Measurements from ENCODE around the gene ARID4A.
"Not testable (repeated sequence)": the region's sequence is repeated elsewhere in the genome, so short reads cannot be mapped to it uniquely, and the experiment has no call there.

The ARID4A gene

GRCh38 chr14:58362272-58362671 is 63.9 kb downstream of the ARID4A start:
- not testable (repeated sequence) for DNase-seq (ENCODE audit: low read depth in 2 of 2, low spot score in 1 of 2)

DNA sequence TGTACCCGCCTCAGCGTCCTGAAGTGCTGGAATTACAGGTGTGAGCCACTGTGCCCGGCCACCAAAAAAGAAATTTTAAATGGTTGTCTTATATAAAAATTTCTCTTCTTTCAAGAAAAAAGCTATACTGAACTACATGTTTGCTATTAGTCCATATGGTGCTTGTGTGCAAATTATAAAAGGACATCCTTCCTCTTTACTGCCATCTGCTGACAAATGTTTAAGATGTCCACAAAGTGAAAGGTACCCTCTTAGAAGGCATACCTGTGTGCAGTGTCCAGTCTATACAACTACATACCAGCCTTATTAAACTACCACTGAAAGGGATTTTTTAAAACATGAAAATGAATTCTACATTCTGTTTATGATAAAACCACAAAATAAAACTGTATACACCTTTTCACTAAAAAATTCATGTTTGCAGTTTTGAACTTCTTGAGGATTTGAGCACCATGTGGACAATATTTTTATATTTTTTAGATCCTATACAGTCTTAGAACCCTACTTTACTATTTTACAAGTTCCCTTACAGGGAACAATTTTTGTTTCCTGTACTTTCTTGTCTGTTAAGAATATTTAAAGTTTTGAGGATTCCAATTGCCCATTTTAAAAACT is 64.5 kb downstream of the ARID4A start:
- DNase-seq (ENCODE audit: low read depth in 2 of 2, low spot score in 1 of 2) = no peak

GRCh38 chr14:58364316-58364715 is 66.0 kb downstream of the ARID4A start:
- DNase-seq (ENCODE audit: low read depth in 2 of 2, low spot score in 1 of 2) = no peak

- no peak for DNase-seq (ENCODE audit: low read depth in 2 of 2, low spot score in 1 of 2)
Observed at GRCh38 chr14:58367296-58367695, 68.9 kb downstream of the ARID4A start.

DNA sequence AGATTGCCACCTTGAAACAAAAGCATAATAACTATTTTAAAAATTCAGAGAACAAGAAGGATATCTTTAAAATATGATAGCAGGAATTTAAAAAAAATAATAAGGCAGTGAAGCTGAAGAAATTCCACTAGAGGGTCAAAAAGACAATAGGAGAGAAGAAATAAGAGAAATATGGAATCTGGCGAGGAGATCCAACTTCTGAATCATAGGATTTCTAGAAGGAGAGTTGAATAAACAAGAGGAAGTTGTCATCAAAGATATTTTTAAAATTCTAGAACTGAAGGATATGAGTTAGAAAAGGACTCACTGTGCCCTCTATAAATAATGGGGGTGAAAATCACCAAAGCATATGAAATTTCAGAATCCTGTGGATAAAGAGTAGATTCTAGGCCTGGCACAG is 70.6 kb downstream of the ARID4A start:
- DNase-seq (ENCODE audit: low read depth in 2 of 2, low spot score in 1 of 2) = no peak

DNA sequence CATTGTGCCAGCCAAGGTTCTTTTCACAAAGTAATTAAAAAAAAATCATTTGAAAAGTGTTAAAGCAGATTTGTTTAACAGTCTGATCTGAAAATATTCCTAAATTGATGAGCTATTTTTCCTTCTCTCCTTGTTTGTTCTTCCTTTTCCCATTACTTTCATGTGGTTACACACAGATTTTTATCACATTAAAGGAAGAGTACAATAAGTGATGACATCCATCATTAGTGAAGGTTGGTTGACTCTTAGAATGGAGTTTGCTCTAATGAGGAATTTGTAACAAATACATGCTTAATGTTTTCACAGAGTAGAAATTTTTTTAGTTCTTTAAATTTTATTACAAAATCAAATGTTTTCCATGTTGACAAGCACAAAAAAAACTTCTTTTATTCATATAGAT is 78.4 kb downstream of the ARID4A start:
- DNase-seq (ENCODE audit: low read depth in 2 of 2, low spot score in 1 of 2) = no peak

GRCh38 chr14:58390830-58391229 is 92.5 kb downstream of the ARID4A start:
- DNase-seq (ENCODE audit: low read depth in 2 of 2, low spot score in 1 of 2) = no peak

- DNase-seq (ENCODE audit: low read depth in 2 of 2, low spot score in 1 of 2) = no peak
Observed at GRCh38 chr14:58395562-58395811, 97.1 kb downstream of the ARID4A start.

- peak; percentile 21 to 52 for DNase-seq (ENCODE audit: low read depth in 2 of 2, low spot score in 1 of 2)
Observed at GRCh38 chr14:58395812-58396788, 97.7 kb downstream of the ARID4A start, which contains the start of gene TOMM20L. TOMM20L (plus strand) TSS chr14:58395930; CDS start chr14:58395958, 28 bp downstream.

DNA sequence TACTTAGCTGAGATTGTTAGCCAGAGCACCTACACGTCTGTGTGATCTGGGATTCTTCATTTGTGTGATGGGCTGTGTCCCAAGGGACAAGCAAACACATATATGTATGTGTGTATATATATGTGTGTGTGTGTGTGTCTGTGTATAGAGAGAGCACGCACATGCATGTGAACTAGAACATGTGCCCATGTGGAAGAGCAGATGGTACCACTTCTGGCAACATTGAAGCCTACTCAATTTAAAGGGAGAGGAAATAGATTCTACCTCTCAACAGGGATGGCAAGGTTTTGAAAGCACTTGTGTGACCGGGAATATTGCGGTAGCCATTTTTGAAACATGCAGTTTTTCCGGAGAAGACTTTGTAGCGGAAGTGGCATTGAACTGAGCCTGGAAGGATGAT is 98.8 kb downstream of the ARID4A start:
- DNase-seq (ENCODE audit: low read depth in 2 of 2, low spot score in 1 of 2) = no peak

DNA sequence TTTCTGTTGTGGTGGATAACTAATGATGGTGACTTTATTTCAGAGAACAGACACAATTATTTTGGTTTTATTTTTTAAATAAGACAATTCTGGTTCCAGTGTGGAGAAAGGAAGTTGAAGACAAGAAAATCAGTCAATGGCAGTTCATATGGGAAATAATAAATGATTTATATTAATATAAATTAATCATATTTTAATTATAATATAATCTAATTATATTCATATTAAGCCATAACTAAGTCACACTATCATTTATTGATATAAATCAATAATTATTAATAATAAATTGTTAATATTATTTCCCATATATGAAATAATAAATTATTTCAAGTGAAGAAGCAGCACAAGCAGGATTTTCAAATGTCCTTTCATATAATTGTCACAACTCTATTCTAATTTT is 100.1 kb downstream of the ARID4A start:
- no peak for DNase-seq (ENCODE audit: low read depth in 2 of 2, low spot score in 1 of 2)

DNA sequence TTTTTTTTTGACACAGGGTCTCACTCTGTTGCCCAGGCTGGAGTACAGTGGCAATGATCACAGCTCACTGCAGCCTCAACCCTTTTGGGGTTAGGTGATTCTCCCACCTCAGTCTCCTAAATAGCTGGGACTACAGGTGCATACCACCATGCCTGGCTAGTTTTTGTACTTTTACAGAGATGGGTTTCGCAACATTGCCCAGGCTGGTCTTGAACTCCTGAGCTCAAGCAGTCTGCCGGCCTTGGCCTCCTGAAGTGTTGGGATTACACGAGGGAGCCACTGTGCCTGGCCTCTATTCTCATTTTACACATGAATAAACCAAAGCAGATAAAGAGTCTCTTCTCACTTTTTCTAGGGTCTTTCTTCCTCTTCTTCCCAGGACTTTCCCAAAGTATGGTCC is 100.5 kb downstream of the ARID4A start:
- DNase-seq (ENCODE audit: low read depth in 2 of 2, low spot score in 1 of 2) = no peak

GRCh38 chr14:58401587-58401986 is 103.2 kb downstream of the ARID4A start:
- no peak for DNase-seq (ENCODE audit: low read depth in 2 of 2, low spot score in 1 of 2)

GRCh38 chr14:58408681-58409215 is 110.4 kb downstream of the ARID4A start:
- DNase-seq (ENCODE audit: low read depth in 2 of 2, low spot score in 1 of 2) = no peak

DNA sequence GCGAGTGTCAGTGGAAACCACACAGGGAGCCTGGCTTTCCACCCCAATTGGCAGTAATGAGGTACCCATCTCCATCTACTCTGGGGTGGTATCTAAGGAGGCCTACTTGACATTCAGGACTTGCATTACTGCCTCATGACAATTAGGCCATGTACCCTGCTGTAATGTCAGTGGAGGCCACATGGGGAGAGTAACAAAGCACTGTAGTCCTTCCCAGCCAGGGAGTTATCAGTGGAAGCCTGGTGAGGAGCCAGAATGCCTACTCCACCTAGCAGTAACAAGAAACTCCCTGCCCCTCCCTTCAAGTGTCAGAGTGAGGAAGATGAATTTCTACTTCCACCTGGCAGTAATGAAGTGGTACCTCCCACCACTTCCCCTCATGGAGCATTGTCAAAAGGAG is 116.5 kb downstream of the ARID4A start:
- no peak for DNase-seq (ENCODE audit: low read depth in 2 of 2, low spot score in 1 of 2)

- DNase-seq (ENCODE audit: low read depth in 2 of 2, low spot score in 1 of 2) = no peak
Observed at GRCh38 chr14:58415636-58416547, 117.5 kb downstream of the ARID4A start.

- DNase-seq (ENCODE audit: low read depth in 2 of 2, low spot score in 1 of 2) = not testable (repeated sequence)
Observed at GRCh38 chr14:58416934-58417333, 118.6 kb downstream of the ARID4A start.

All from stimulated activated CD8-positive, alpha-beta memory T cell treated with anti-CD3 and anti-CD28 coated beads, Interleukin-4, amount 100 ng/mL, for 4 hours (primary cell).